RCC 7860 (cell line): ENCODE measurements around the gene ZNF284.

Experiments used
- DNase-seq: peaks from one replicate; pipeline ENCODE4 v3.0.0-alpha.2; 2015; ENCODE audit warnings: low spot score
- FAIRE-seq: peaks from 2 replicates; lab custom pipeline; 2012; peaks lifted over from hg19 to GRCh38; lab: Jason Lieb, UNC

The ZNF284 gene

DNA sequence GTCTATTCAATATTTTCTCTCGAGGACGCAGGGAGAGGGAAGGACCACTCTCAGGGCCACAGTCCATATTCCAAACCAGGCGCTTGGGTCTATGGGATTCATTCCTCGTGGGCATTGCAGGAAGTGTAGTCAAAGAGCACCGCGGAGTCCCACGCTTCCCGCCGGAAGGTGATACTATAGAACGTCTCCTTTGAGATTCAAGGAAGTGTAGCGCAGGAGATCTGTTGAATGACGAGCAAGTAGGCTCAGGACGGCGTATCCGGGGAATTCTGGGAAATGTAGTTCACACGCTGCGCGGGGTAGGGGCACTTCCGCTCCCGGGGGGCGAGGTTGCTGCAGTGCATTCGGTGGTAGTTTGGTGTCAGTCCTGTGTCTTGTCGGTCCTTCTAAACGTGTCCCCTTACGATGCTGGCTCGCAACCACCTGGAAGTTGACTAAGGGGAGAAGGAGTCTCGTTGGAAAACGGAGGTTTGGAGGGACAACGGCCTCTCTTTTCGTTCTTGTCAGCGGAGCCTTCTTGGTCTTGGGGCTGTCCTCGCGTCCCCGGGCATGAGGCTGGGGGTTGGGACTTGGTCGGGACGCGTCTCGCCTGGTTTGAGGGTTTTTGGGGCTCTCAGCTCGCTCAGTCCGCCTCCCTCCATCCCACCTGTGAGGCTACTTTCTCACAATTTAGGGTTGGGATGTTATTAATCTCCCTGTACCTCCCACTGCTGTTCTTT lies at the start of gene ZNF284:
Gene ZNF284, plus strand, starts transcription at position 336 of the 719 bp plus-strand sequence. CDS start 4,231 bp downstream, outside the sequence.
- FAIRE-seq (no peak), DNase-seq (peak; percentile 59)

DNA sequence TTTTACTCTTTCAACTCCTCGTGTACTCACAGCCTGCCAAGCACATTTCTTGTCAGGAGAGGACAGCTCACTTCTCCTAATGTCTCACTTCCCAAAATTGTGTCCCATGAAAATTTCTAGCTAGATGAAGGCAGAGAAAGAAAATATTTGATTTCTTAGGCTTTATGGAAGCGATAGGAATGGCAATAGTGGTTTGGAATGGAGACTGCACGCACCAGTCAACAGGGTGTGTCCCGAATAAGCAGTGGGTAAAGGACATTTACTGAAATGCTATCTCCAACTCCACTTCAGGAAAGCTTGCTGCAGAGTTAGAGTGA lies 47.1 kb upstream of the ZNF284 start:
- FAIRE-seq = no peak
- DNase-seq = no peak

GRCh38 chr19:44025217-44025936 lies 46.6 kb upstream of the ZNF284 start, which contains the start of gene ZNF222:
Gene ZNF222, plus strand, starts transcription at chr19:44025379. Its CDS starts 58 bp downstream, at chr19:44025437.
- FAIRE-seq (peak; percentile 72), DNase-seq (peak; percentile 65)

GRCh38 chr19:44026622-44027021 lies 45.3 kb upstream of the ZNF284 start:
- no peak for FAIRE-seq
- no peak for DNase-seq

DNA sequence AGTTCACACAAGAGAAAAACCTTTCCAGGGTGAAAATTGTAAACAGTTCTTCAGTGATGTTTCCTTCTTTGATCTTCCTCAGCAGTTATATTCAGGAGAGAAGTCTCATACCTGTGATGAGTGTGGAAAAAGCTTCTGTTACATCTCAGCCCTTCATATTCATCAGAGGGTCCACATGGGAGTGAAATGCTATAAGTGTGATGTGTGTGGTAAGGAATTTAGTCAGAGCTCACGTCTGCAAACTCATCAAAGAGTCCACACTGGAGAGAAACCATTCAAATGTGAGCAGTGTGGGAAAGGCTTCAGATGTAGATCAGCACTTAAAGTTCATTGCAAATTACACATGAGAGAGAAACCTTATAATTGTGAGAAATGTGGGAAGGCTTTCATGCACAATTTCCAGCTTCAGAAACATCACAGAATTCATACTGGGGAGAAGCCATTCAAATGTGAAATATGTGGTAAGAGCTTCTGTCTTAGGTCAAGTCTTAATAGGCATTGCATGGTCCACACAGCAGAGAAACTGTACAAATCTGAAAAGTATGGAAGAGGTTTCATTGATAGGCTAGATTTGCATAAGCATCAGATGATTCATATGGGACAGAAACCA lies 39.9 kb upstream of the ZNF284 start:
- FAIRE-seq (no peak), DNase-seq (no peak)

- DNase-seq (no peak), FAIRE-seq (no peak)
Measured at GRCh38 chr19:44042147-44042546, 29.8 kb upstream of the ZNF284 start.

GRCh38 chr19:44050740-44051649 lies 21.0 kb upstream of the ZNF284 start:
- FAIRE-seq = no peak
- DNase-seq = no peak

- FAIRE-seq (peak; percentile 81), DNase-seq (peak; percentile 69)
Measured at GRCh38 chr19:44051650-44052402, 20.1 kb upstream of the ZNF284 start, which contains the start of gene ZNF223. Gene ZNF223, plus strand, starts transcription at chr19:44052036. Its CDS starts 3,141 bp downstream, at chr19:44055177.

DNA sequence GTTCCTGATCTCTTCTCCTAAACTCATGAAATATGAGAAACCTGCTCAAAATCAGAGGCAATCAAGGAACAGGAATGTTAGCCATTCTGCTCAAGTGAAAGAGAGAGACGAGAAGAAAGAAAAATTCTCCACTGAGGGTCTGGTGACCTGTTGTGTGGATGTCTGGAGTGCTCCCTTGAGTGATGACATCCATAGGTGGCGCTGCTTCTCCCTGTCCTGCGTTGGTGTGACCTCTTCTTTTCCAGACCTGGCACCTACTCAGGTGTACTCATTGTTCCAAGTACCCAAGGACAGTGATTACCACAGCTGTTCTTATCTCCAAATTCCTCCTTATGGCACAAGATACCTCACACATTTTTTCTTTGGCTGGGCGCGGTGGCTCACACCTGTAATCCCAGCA lies 16.1 kb upstream of the ZNF284 start:
- no peak for FAIRE-seq
- no peak for DNase-seq

GRCh38 chr19:44059229-44059628 lies 12.7 kb upstream of the ZNF284 start:
- DNase-seq = no peak
- no peak for FAIRE-seq

DNA sequence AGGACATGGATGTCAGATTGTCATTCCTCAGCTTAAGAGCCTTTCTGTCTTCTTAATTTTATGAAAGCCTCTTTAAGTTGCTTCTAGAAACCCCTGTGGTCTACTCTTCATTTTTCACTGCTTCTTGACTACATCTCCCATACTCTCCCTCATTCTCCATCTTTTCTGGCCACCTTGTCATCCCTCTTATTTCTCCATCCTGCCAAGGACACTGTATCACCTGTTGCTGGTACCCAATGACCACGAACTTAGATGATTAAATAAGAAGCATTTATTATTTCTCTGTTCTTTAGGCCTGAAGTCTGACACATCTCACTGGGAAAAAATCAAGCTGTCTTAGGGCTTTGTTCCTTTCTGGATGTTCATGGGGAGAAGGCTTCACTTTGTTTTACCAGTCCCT lies 10.9 kb upstream of the ZNF284 start:
- DNase-seq = no peak
- FAIRE-seq = no peak

DNA sequence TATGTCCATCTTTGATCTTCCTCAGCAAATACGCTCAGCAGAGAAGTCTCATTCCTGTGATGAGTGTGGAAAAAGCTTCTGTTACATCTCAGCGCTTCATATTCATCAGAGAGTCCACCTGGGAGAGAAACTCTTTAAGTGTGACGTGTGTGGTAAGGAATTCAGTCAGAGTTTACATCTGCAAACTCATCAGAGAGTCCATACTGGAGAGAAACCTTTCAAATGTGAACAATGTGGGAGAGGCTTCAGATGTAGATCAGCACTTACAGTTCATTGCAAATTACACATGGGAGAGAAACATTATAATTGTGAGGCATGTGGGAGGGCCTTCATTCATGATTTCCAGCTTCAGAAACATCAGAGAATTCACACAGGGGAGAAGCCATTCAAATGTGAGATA lies 5.7 kb upstream of the ZNF284 start:
- FAIRE-seq = no peak
- no peak for DNase-seq

- FAIRE-seq = no peak
- DNase-seq = no peak
Measured at GRCh38 chr19:44069415-44069814, 2.5 kb upstream of the ZNF284 start.

- no peak for FAIRE-seq
Measured at GRCh38 chr19:44072543-44073401, 813 bp downstream of the ZNF284 start.

GRCh38 chr19:44076325-44076724 lies 4.4 kb downstream of the ZNF284 start:
- DNase-seq (no peak), FAIRE-seq (no peak)

More at GRCh38 chr19:44072543-44073401, 813 bp downstream of the ZNF284 start:
- DNase-seq = no peak

DNA sequence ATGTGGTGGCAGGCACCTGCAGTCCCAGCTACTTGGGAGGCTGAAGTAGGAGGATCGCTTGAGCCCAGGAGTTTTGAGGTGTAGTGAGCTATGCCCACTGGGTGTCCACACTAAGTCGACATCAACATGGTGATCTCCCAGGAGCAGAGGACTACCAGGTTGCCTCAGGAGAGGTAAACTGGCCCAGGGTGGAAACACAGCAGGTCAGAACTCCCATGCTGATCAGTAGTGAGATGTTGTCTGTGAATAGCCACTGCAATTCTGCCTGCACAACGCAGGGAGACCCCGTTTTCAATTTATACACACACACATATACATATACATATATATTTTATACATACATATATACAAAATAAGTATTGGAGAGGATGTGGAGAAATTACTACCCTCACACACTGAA lies 20.1 kb downstream of the ZNF284 start:
- FAIRE-seq = no peak
- DNase-seq = no peak

- DNase-seq (peak; percentile 79), FAIRE-seq (peak; percentile 87)
Measured at GRCh38 chr19:44093931-44094765, 22.2 kb downstream of the ZNF284 start, which contains the start of gene ZNF224. Gene ZNF224, plus strand, starts transcription at chr19:44094361. Its CDS starts 3,513 bp downstream, at chr19:44097874.

GRCh38 chr19:44107751-44108150 lies 35.8 kb downstream of the ZNF284 start:
- DNase-seq (no peak), FAIRE-seq (no peak)
